22Rv1 (cell line): ENCODE results near the gene SDK1.

ENCODE experiments used
- H3K27ac ChIP-seq: fragments of 450-650 bp; 2 replicates; pipeline ENCODE4 v1.5.1; 2017
- CTCF ChIP-seq: fragments of 450-650 bp; IDR thresholded peaks from 2 replicates; pipeline ENCODE4 v1.5.1; 2017; ENCODE audit warnings: mild to moderate bottlenecking
- ZFX ChIP-seq: fragments of 450-650 bp; IDR thresholded peaks from 2 replicates; pipeline ENCODE4 v1.6.1; 2017; ENCODE audit warnings: antibody characterized with exemption, borderline replicate concordance

The SDK1 gene

GRCh38 chr7:3732395-3733005, 431.4 kb downstream of the SDK1 start:
- TF ChIP-seq ZFX (no peak), CTCF (no peak)

DNA sequence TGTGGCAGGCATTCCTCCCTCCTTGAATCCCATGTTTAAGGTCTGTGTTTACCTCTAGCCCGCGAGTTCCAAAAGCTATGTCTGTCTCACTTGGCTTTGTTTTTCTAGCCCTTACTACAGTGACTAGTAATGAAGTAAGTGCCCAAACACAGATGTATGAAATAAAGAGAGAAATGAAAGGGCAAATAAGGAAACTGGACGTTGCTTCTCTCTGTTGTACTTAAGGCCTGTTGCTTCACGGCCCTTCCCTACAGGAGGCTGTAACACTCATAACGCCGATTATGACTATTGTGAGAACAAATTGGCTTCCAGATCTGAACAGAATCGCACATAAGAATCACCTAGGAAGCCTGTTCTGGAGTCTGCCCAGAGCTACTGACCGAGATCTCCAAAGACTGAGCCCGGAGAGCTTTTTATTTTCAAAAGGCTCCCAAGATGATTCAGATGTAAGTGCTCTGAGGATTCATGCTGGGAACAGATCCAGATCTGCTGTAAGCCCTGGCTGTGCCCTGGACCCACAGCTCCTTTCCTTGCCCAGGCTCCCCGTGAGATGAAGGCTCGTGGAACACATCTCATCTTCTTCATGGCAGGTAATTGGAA, 432.6 kb downstream of the SDK1 start:
- TF ChIP-seq CTCF, result no peak
- no peak for TF ChIP-seq ZFX
- H3K27ac ChIP-seq, result no peak overlapping the region

More at GRCh38 chr7:3732395-3733005, 431.4 kb downstream of the SDK1 start:
- no peak overlapping the region for H3K27ac ChIP-seq

DNA sequence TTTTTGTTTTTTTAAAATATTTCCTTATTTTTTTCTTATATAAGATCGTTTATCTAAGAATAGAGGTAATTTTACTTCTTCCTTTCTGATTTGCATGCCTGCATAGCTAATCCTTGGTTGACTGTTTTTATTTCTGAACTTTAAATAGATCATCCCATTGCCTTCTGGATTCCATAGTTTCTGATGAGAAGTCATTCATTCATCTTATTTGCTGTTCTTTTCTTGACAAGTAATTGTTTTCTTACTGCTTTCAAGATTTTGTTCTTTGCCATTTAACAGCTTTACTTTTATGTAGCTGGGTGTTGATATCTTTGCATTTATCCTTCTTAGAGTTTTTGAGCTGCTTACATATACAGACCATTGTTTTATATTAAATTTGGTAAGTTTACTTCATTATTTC, 437.9 kb downstream of the SDK1 start:
- no peak overlapping the region for H3K27ac ChIP-seq
- TF ChIP-seq ZFX, result no peak
- no peak for TF ChIP-seq CTCF

DNA sequence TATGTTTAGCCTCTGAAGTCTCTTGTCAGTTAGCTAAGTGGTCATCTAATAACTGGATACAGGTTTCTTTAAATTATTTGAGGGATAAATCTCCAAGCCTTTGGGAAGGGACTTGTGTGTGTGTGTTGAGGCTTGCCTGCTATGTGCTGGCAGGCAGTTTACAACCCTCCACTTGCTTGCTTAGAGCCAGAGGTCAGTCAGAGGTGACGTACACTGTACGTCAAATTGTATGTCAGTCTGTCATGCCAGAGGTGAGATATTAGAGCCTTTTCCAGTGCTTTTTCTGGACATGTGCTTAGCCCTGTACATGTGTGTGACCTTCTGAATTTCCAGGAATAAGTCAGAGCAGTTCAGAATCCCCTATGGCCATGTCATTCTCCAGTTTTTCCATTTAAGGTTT, 438.9 kb downstream of the SDK1 start:
- no peak overlapping the region for H3K27ac ChIP-seq
- TF ChIP-seq CTCF (no peak), ZFX (no peak)

- no peak overlapping the region for H3K27ac ChIP-seq
- TF ChIP-seq CTCF (no peak), ZFX (no peak)
These were observed 446.4 kb downstream of the SDK1 start for GRCh38 chr7:3747467-3747866.

DNA sequence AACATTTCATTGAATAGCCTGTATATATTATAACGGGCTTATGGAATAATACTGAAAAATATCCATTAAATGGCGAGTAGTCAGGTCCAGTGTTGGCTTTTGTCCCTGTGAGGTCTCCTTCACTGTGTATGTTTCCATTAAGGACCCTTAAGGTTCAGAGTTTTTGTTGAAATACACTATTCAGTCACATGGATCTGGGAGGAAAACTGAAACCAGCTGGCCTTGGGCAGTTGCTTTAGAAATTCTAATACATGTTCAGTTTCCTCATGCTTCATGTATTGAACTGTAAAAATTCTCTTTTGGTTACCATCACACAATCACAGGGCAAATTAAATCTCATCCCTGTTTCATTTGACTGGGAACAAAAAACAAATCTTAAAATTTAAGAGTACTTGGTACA, 447.3 kb downstream of the SDK1 start:
- H3K27ac ChIP-seq, result no peak overlapping the region
- TF ChIP-seq ZFX (no peak), CTCF (no peak)

- H3K27ac ChIP-seq, result no peak overlapping the region
- TF ChIP-seq CTCF (no peak), ZFX (no peak)
These were observed 452.8 kb downstream of the SDK1 start for GRCh38 chr7:3753868-3754267.
